Measurements from ENCODE around the gene GALNT18.

The GALNT18 gene

GRCh38 chr11:11567936-11568650 is 53.7 kb downstream of the GALNT18 start:
- DNase-seq (ENCODE audit: low read depth, low spot score): no peak

GRCh38 chr11:11565636-11566035 is 56.2 kb downstream of the GALNT18 start:
- DNase-seq (ENCODE audit: low read depth, low spot score): no peak

- DNase-seq (ENCODE audit: low read depth, low spot score): no peak
Observed at GRCh38 chr11:11563200-11563975, 58.4 kb downstream of the GALNT18 start.

GRCh38 chr11:11561991-11562390 is 59.8 kb downstream of the GALNT18 start:
- no peak for DNase-seq (ENCODE audit: low read depth, low spot score)

GRCh38 chr11:11558826-11559225 is 63.0 kb downstream of the GALNT18 start:
- no peak for DNase-seq (ENCODE audit: low read depth, low spot score)

- DNase-seq (ENCODE audit: low read depth, low spot score): no peak
Observed at GRCh38 chr11:11558396-11558795, 63.4 kb downstream of the GALNT18 start.

GRCh38 chr11:11555208-11555607 is 66.6 kb downstream of the GALNT18 start:
- no peak for DNase-seq (ENCODE audit: low read depth, low spot score)

GRCh38 chr11:11553573-11553972 is 68.2 kb downstream of the GALNT18 start:
- no peak for DNase-seq (ENCODE audit: low read depth, low spot score)

GRCh38 chr11:11552529-11553087 is 69.2 kb downstream of the GALNT18 start:
- no peak for DNase-seq (ENCODE audit: low read depth, low spot score)

- DNase-seq (ENCODE audit: low read depth, low spot score): no peak
Observed at GRCh38 chr11:11550534-11550933, 71.3 kb downstream of the GALNT18 start.

- DNase-seq (ENCODE audit: low read depth, low spot score): no peak
Observed at GRCh38 chr11:11545285-11546275, 76.2 kb downstream of the GALNT18 start.

- no peak for DNase-seq (ENCODE audit: low read depth, low spot score)
Observed at GRCh38 chr11:11543656-11544055, 78.1 kb downstream of the GALNT18 start.

- no peak for DNase-seq (ENCODE audit: low read depth, low spot score)
Observed at GRCh38 chr11:11540157-11540556, 81.6 kb downstream of the GALNT18 start.

- DNase-seq (ENCODE audit: low read depth, low spot score): no peak
Observed at GRCh38 chr11:11538277-11538960, 83.4 kb downstream of the GALNT18 start.

GRCh38 chr11:11537871-11538270 is 83.9 kb downstream of the GALNT18 start:
- no peak for DNase-seq (ENCODE audit: low read depth, low spot score)

GRCh38 chr11:11537372-11537771 is 84.4 kb downstream of the GALNT18 start:
- DNase-seq (ENCODE audit: low read depth, low spot score): no peak

- DNase-seq (ENCODE audit: low read depth, low spot score): no peak
Observed at GRCh38 chr11:11536650-11537049, 85.2 kb downstream of the GALNT18 start.

GRCh38 chr11:11535611-11536010 is 86.2 kb downstream of the GALNT18 start:
- no peak for DNase-seq (ENCODE audit: low read depth, low spot score)

- no peak for DNase-seq (ENCODE audit: low read depth, low spot score)
Observed at GRCh38 chr11:11534981-11535380, 86.8 kb downstream of the GALNT18 start.

- no peak for DNase-seq (ENCODE audit: low read depth, low spot score)
Observed at GRCh38 chr11:11533751-11534150, 88.1 kb downstream of the GALNT18 start.

- DNase-seq (ENCODE audit: low read depth, low spot score): no peak
Observed at GRCh38 chr11:11533057-11533456, 88.7 kb downstream of the GALNT18 start.
